Natural killer cell (primary cell): ENCODE measurements around the gene KLHL25. TPM values are rescaled to one million over a fixed set of nuclear protein-coding genes. Genes with fewer than 3 reads are reported as not detected.

Experiments used
- ATAC-seq, 3 donors: fragments of 150-1000 bp in 2 of 3; fragments of 200-7000 bp in 1 of 3; cut with Tn5 transposase; 1 replicate in 1 of 3; 2 replicates in 2 of 3; pipeline ENCODE4 v1.10.0; 2021; ENCODE audit warnings: mild to moderate bottlenecking in 2 of 3, moderate library complexity in 2 of 3
- DNase-seq, 2 donors: peaks; one replicate each; pipeline versions ENCODE4 v3.0.0 to v3.0.0-alpha.2; 2013 to 2021; ENCODE audit warnings: mixed read lengths in 1 of 2
- H3K27ac ChIP-seq: one replicate; pipeline ENCODE4 v1.5.1; 2013; ENCODE audit warnings: mild to moderate bottlenecking, low read length
- H3K27me3 ChIP-seq: one replicate; pipeline ENCODE4 v1.6.1; 2013; ENCODE audit warnings: low read length; ENCODE audit not compliant: control insufficient read depth, insufficient read depth
- H3K36me3 ChIP-seq: one replicate; pipeline ENCODE4 v1.6.1; 2013; ENCODE audit warnings: low read length; ENCODE audit not compliant: control insufficient read depth, insufficient read depth
- H3K4me1 ChIP-seq: one replicate; pipeline ENCODE4 v1.6.1; 2013; ENCODE audit warnings: low read length; ENCODE audit not compliant: control insufficient read depth, insufficient read depth
- H3K4me3 ChIP-seq: one replicate; pipeline ENCODE4 v1.5.1; 2013; ENCODE audit warnings: low read length
- H3K9me3 ChIP-seq: one replicate; pipeline ENCODE4 v1.6.1; 2013; ENCODE audit warnings: low read length; ENCODE audit not compliant: control insufficient read depth, insufficient read depth
- H3K27ac Mint-ChIP-seq, 2 donors: one replicate each; pipeline ENCODE4 v1.8.0; 2022; ENCODE audit warnings: mild to moderate bottlenecking in 2 of 2, mixed read lengths in 2 of 2, moderate library complexity in 1 of 2
- H3K27me3 Mint-ChIP-seq, 2 donors: one replicate each; pipeline ENCODE4 v1.8.0; 2022; ENCODE audit warnings: low read depth in 2 of 2, mixed read lengths in 2 of 2
- H3K36me3 Mint-ChIP-seq: one replicate; pipeline ENCODE4 v1.8.0; 2022; ENCODE audit warnings: mixed read lengths
- H3K4me1 Mint-ChIP-seq, 2 donors: one replicate each; pipeline ENCODE4 v1.8.0; 2022; ENCODE audit warnings: mixed read lengths in 2 of 2
- H3K4me3 Mint-ChIP-seq: one replicate; pipeline ENCODE4 v1.8.0; 2022; ENCODE audit warnings: mild to moderate bottlenecking, moderate library complexity, mixed read lengths
- H3K9me3 Mint-ChIP-seq, 2 donors: one replicate each; pipeline ENCODE4 v1.8.0; 2022; ENCODE audit warnings: mixed read lengths in 2 of 2
- CTCF ChIP-seq: fragments of 200-600 bp; IDR thresholded peaks from one replicate; pipeline ENCODE4 v1.8.0; 2022; ENCODE audit warnings: antibody characterized with exemption
- WGBS: methylation state at CpG from one replicate; pipeline ENCODE4 v1.1.7; 2013; ENCODE audit warnings: missing lambda C conversion rate; ENCODE audit not compliant: insufficient coverage; 5-methylcytosine and 5-hydroxymethylcytosine counted together
- intact Hi-C: fragments of 100-400 bp; cut with micrococcal nuclease; formaldehyde crosslinking; loops from one replicate; pipeline ENCODE4 v1.14.2; 2022
- total RNA-seq, 4 donors: library from RNA; stranded (reverse); fragments of 120-200 nt in 1 of 4; gene quantifications; one replicate each; pipeline versions ENCODE4 v1.2.3 to v1.2.4, GENCODE V29; 2013 to 2022

Gene KLHL25
- total RNA-seq, 3 donors from 2014 or later (not counting 1 experiment from before 2014, with no cell fraction given), result 6.5 to 16.2 (median 10.4) TPM

GRCh38 chr15:85767785-85768529, 26.8 kb downstream of the KLHL25 start:
- WGBS, result 98% methylated on average over 26 of the region's 26 CpGs
- Mint-ChIP-seq H3K36me3 (no peaks in the 10 kb centered on the region), H3K4me3 (no peak overlapping the region), H3K9me3 (no peaks in the 10 kb centered on the region), H3K27me3 (no peaks in the 10 kb centered on the region), H3K27ac (no peak overlapping the region), H3K4me1 (peaks cover 1 to 28% of the 10 kb centered on the region in 2 donors)
- Histone ChIP-seq H3K27me3 (no peaks in the 10 kb centered on the region), H3K9me3 (no peaks in the 10 kb centered on the region), H3K36me3 (no peaks in the 10 kb centered on the region), H3K4me3 (no peak overlapping the region), H3K27ac (no peak overlapping the region), H3K4me1 (no peaks in the 10 kb centered on the region)
- intact Hi-C loops, result no loop called here
- ATAC-seq (no peak), DNase-seq (no peak)
- no peak for TF ChIP-seq CTCF

DNA sequence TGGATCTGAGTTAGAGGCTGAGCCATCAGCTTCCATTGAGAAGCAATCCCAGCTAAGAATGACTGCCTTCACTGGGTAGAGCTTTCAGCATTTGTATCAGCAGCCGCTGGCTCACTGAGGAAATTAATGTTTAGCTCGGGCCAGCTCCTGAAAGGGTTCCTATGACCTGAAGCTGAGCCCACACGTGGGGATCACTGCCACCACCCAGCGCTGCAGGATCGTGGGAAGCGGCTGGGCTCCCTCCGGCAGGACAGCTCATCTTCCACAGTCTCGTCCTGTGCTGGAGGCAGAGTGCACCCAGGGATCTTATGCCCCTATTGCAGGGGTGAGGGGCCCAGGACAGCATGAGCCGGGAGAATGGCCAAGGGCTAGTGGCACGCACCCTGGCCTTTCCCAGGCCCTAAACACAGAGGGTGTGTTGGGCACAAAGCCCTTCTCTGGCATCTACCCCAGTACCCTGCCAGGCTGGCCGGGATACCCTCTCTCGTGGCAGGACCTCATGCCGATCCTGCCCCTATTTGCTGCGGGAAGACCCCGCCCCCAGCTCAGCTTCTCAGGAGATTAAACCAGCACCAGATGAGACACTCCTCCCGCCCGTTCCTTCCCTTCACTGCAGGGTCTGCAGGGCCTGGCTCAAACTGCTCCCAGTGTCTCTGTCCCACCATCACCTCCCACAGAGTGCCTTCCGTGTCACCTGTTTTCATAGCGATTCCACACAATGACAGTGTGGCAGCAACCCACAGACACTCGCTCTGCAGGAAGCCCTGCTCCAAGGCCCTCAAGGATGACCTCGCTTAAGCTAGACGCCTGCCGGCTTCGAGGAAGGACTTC, 28.5 kb downstream of the KLHL25 start:
- intact Hi-C loops, result no loop called here
- Histone ChIP-seq H3K4me3 (no peak overlapping the region), H3K9me3 (no peaks in the 10 kb centered on the region), H3K36me3 (no peaks in the 10 kb centered on the region), H3K27ac (no peak overlapping the region), H3K27me3 (no peaks in the 10 kb centered on the region), H3K4me1 (no peaks in the 10 kb centered on the region)
- no peak overlapping the region for H3K4me3 Mint-ChIP-seq
- no peaks in the 10 kb centered on the region for H3K27me3 Mint-ChIP-seq
- DNase-seq (no peak), ATAC-seq (no peak)
- no peak overlapping the region for H3K27ac Mint-ChIP-seq
- no peaks in the 10 kb centered on the region for H3K36me3 Mint-ChIP-seq
- TF ChIP-seq CTCF, result no peak
- no peaks in the 10 kb centered on the region for H3K9me3 Mint-ChIP-seq
- 95% methylated on average over 24 of the region's 24 CpGs for WGBS
- H3K4me1 Mint-ChIP-seq, result peaks cover 0 to 31% of the 10 kb centered on the region in 2 donors

- peaks cover 2% of the 10 kb centered on the region for H3K36me3 ChIP-seq
- Mint-ChIP-seq H3K27ac (no peak overlapping the region), H3K4me3 (no peak overlapping the region), H3K27me3 (no peaks in the 10 kb centered on the region), H3K9me3 (no peaks in the 10 kb centered on the region), H3K4me1 (peaks cover 0 to 24% of the 10 kb centered on the region in 2 donors), H3K36me3 (no peaks in the 10 kb centered on the region)
- no peaks in the 10 kb centered on the region for H3K9me3 ChIP-seq
- no peak overlapping the region for H3K4me3 ChIP-seq
- ATAC-seq (no peak), DNase-seq (no peak)
- intact Hi-C loops, result no loop called here
- H3K4me1 ChIP-seq, result no peaks in the 10 kb centered on the region
- no peaks in the 10 kb centered on the region for H3K27me3 ChIP-seq
- no peak overlapping the region for H3K27ac ChIP-seq
- WGBS, result 79% methylated on average over 3 of the region's 3 CpGs
- no peak for TF ChIP-seq CTCF
These were observed 30.0 kb downstream of the KLHL25 start for GRCh38 chr15:85764649-85765277.
